CD4-positive, alpha-beta T cell treated with Interleukin-4 for 1 hour (primary cell): ENCODE results near the gene PRR9.

Source experiments
- DNase-seq, 2 donors: peaks; one replicate each; pipeline ENCODE4 v3.0.0-alpha.2; 2020 to 2022

Gene PRR9

DNA sequence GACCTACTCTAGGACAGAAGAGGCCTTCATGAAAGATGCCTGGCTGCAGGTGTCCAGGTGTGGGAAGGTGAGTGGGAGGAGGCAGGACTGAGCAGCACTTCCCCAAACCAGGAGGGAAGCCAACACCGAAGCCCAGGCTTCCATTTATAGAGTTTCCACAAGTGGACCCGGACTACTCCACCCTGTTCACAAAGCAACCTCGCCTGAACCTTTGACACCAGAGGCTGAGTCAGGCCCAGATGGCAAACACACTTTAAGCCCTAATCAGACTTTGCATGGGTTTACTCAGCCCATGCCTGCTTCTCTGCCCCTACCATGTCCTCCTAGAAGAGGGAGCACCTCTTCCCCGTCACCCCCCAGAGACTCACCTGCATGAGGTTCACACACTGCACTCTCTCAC is 14.0 kb downstream of the PRR9 start:
- DNase-seq, result no peak

DNA sequence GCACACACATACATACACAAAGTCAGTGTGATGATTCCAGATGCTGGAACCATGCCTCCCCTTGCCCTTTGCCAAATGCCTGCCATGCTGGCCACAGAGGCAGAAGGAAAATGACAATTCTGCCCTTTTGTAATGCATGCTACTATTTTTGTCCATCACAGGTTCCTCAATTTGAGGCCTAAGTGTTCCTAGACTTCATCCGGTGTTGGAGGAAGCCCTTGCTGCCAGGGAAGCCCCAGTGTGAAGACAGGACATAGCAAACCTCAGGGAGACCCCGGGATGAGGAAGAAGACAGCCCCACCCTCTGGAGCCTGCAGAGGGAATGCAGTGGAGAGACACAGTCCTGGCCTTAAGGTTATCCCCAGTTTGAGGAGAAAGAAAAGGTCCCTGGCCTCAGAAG is 14.4 kb downstream of the PRR9 start:
- DNase-seq, result no peak

- DNase-seq, result peak in 1 of 2 donors; percentile 27
Observed at GRCh38 chr1:153232553-153232952, 15.2 kb downstream of the PRR9 start.

- no peak for DNase-seq
Observed at GRCh38 chr1:153233448-153233847, 16.1 kb downstream of the PRR9 start.

DNA sequence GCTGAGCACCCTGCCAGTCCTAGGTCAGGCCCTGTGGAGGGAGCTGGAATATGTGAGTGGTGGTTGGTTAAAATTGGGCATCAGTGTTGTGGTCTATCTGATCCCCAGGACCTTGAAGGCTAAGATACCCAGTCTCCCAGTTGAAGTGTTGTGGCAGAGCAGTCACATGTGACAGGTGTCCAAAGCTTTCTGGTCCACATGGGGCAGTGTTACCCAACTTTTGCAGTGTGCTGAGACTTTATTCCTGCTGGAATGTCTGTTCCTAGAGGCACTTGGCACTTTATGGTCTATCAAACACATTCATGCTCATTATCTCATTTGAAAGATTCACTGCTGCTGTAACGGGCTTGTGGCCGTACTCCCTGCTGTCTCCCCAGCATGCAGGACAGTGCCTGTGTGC is 21.1 kb downstream of the PRR9 start:
- no peak for DNase-seq

GRCh38 chr1:153242160-153242559 is 24.8 kb downstream of the PRR9 start:
- no peak for DNase-seq

- DNase-seq, result no peak
Observed at GRCh38 chr1:153245466-153245865, 28.1 kb downstream of the PRR9 start.

GRCh38 chr1:153246018-153246417 is 28.6 kb downstream of the PRR9 start:
- DNase-seq, result no peak

DNA sequence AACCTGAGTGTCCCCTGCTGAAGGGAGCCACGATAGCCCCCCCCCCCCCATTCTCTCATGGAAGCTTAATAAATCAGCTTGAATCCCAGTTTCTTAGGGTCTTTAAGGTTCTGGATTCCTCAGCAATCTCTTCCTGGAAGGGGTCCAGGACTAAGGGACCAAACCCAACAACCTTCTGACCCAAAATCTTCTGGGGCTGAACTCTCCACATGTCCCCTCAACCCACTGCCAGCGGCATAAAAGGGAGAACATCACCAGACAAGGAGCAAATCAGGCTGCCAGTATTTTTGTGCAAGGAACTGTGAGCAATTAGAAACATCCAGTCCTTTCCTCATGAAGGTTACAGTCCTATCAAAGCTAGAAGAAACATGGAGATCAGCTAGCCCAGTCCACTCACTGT is 29.4 kb downstream of the PRR9 start:
- no peak for DNase-seq

GRCh38 chr1:153248176-153248879 is 30.9 kb downstream of the PRR9 start:
- no peak for DNase-seq

- DNase-seq, result no peak
Observed at GRCh38 chr1:153250166-153250565, 32.8 kb downstream of the PRR9 start.

DNA sequence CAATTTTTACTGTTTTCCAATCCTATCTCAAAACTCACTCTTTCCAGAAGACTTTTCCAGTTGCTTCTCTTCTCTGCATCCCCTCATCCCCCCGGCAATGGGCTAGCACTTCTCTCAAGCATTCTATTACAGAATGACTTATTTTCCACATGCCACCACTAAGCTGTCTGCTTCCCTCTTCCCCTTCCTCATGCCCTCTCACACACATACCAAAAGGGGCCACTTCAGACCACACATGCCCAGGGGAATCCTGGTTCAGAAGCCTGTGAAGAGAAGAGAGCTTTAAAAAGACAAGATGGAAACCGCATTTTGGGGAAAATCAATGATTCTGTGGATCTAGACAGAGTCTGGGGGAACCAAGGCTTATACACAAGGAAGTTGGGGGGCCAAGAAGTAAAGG is 33.7 kb downstream of the PRR9 start:
- no peak for DNase-seq

- DNase-seq, result no peak
Observed at GRCh38 chr1:153251562-153251961, 34.2 kb downstream of the PRR9 start.

- no peak for DNase-seq
Observed at GRCh38 chr1:153251988-153252387, 34.6 kb downstream of the PRR9 start.

DNA sequence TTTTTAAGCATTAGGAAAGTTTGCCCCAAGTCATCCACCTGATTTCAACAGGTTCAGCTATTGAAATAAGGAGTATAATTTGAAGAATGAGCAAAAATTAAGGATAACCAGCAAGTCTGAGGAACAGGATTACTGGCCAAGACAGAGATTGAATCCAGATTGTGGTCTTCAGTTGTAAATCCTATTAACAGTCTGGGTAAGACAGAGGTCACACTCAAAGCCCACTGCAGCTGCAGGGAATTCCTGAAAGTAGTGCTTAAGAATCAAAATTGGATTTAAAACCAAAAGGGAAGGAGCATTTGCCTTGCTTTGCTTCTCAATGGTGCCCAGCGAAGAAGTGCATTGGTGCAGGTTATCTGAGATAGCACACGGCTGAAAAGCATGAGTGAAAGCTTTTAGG is 35.7 kb downstream of the PRR9 start:
- DNase-seq, result no peak

DNA sequence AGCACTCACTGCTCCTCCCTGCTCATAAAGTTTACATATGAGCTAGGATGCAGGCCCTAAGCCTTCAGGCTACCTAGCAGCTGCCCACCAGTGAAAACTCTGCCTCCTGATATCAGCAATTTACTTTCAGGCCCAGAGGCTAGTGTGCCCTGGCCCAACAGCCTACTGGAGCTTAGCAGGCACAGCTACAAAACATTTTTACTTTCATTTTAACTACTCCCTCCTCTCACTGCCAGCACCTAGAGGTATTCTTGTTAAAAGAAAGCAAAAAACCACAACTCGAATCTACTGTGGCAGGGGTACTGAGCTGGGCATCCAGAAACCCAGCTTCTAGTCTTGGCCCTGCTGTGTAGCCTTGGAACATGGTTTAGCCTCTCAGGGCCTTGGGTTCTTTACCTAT is 36.3 kb downstream of the PRR9 start:
- no peak for DNase-seq

- no peak for DNase-seq
Observed at GRCh38 chr1:153259387-153259786, 42.0 kb downstream of the PRR9 start, which contains the start of gene LORICRIN. LORICRIN (plus strand) TSS chr1:153259687; CDS start chr1:153260950, 1,263 bp downstream.

DNA sequence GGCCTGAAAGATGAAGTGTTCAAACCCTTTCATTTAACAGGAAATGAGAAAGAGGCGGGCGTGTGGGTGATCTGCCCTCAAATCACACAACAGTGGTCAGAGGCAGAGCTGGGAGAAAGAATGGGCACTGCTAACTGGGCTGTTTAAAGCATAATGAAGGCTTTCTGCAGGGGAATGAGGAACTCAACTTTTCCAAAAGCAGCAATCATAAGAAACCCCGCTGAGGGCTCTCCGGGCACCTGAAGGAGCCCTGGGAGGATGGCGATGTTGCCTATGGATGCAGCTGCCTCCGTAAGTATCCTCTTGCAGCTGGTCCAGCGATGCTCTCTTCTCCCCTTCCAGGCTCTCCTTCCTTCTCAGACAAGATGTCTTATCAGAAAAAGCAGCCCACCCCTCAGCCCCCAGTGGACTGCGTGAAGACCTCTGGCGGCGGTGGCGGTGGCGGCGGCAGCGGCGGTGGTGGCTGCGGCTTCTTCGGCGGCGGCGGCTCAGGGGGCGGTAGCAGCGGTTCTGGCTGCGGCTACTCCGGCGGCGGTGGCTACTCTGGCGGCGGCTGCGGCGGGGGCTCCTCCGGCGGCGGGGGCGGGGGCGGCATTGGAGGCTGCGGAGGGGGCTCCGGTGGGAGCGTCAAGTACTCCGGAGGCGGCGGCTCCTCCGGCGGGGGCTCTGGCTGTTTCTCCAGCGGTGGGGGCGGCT is 43.3 kb downstream of the PRR9 start:
- DNase-seq, result peak in 1 of 2 donors; percentile 11

- DNase-seq, result peak in 1 of 2 donors; percentile 23
Observed at GRCh38 chr1:153261281-153262069, 44.1 kb downstream of the PRR9 start.

DNA sequence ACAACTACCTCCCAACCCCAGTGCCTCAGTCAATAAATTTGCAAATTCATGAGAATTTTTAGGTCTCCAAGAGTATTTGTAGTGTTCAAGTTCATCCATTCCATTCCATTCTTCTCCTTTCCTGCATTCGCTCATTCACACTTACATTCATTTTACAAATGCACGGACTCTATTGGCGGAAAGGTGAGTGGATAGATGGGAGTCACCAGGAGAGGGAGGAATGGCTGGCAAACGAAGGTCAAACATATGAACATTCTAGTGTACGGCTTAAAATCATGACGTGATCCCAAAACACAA is 44.6 kb downstream of the PRR9 start:
- no peak for DNase-seq

DNA sequence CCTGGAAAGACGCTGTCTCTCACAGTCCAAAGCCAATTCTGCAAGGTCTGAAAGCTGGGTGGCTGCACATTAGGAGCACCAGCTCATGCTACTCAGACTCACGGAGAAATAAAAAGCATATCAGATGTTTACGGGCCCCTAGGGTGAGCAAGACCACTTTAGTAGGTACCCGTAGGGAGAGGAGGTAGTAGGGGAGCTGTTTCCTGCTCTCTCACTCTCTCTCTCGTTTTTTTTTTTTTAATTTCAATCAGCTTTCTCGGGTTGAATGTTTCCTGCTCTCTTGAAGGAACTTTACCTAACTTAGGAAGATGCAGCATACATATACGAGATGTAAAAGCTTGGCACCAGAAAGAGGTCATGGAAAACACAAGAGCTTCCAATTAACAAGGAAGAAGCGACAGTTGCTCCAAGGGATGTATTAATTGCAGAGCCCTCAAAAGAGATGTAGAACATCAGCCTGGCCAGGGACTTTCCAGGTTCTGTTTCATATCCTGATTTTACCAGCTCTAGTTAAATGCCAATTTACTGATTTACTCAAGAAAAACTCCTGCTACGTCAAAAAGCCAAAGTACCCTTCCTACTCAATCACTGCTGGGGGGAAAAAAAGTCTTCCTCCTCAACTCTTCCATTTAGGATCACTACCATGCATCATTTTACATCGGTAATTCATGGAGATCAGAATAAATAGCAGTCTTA is 45.2 kb downstream of the PRR9 start:
- no peak for DNase-seq

DNA sequence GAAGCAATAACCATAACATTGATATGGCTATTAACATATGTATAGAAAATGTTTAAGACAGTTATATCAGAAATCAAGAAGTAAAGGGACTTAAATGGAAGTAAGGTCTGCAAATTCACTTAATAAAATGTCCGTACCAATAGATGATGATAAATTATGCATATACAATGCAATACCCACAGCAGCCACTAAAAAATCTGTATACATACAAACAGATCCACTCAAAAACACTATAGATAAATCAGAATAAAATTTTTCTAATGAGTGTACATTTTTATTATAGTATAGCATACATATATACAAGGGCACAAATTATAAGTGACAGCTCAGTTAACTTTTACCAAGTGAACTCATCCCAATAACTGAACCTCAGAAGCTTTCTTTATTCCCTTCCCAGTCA is 48.1 kb downstream of the PRR9 start:
- DNase-seq, result no peak
